OCI-LY7 (cell line): ENCODE measurements around the gene ABCF1. TPM values are rescaled to one million over a fixed set of nuclear protein-coding genes. Genes with fewer than 3 reads are reported as not detected.
A peak's percentile ranks its signal among the peaks of the same experiment; 100 is the strongest.

Experiments
- BruUV-seq: library from RNA; stranded (reverse); fragments of 400-500 nt; replicated peaks from 2 replicates; lab custom pipeline; 2021; lab: Mats Ljungman, UMichigan
- CTCF ChIA-PET: fragments of 300-600 bp; sonication (Branson Sonifier 250); formaldehyde crosslinking; loops from one replicate; lab custom pipeline; 2022; ENCODE audit warnings: antibody characterized with exemption; ENCODE audit not compliant: unreplicated experiment; lab: Charles Lee
- POLR2A ChIA-PET: fragments of 300-600 bp; sonication (Branson Sonifier 250); formaldehyde crosslinking; loops from one replicate; lab custom pipeline; 2022; ENCODE audit warnings: antibody characterized with exemption; lab: Charles Lee
- DNase-seq: peaks from one replicate; pipeline ENCODE4 v3.0.0-alpha.2; 2015; ENCODE audit warnings: low spot score
- H2AFZ ChIP-seq: fragments of 200-600 bp; sonication (generic), shearing (Covaris generic); 2 replicates; pipeline ENCODE4 v1.6.1; 2014; ENCODE audit warnings: mild to moderate bottlenecking, antibody characterized with exemption, low read length, moderate library complexity
- H3K27ac ChIP-seq: fragments of 200-600 bp; sonication (generic); 2 replicates; pipeline ENCODE4 v1.5.1; 2014; ENCODE audit warnings: mixed run types, low read depth, mild to moderate bottlenecking, moderate library complexity, low read length, inconsistent platforms; ENCODE audit not compliant: poor library complexity, severe bottlenecking
- H3K36me3 ChIP-seq: fragments of 200-600 bp; sonication (generic); 2 replicates; pipeline ENCODE4 v1.6.1; 2014; ENCODE audit warnings: mild to moderate bottlenecking, antibody characterized with exemption, low read length, moderate library complexity, mixed read lengths; ENCODE audit not compliant: insufficient read depth
- H3K4me1 ChIP-seq: fragments of 200-600 bp; sonication (generic); 2 replicates; pipeline ENCODE4 v1.5.1; 2014; ENCODE audit warnings: mild to moderate bottlenecking, low read length; ENCODE audit not compliant: insufficient read depth, poor library complexity, severe bottlenecking
- H3K4me2 ChIP-seq: fragments of 200-600 bp; sonication (generic); 2 replicates; pipeline ENCODE4 v1.6.1; 2014; ENCODE audit warnings: mild to moderate bottlenecking, low read length
- H3K4me3 ChIP-seq: fragments of 200-600 bp; sonication (generic); 2 replicates; pipeline ENCODE4 v1.5.1; 2014; ENCODE audit warnings: mild to moderate bottlenecking, low read depth, low read length; ENCODE audit not compliant: poor library complexity, severe bottlenecking
- H3K79me2 ChIP-seq: fragments of 200-600 bp; sonication (generic); 2 replicates; pipeline ENCODE4 v1.6.1; 2016; ENCODE audit warnings: low read depth, mild to moderate bottlenecking, low read length, moderate library complexity, mixed read lengths; ENCODE audit not compliant: insufficient read depth
- H3K9me2 ChIP-seq: fragments of 200-600 bp; sonication (generic); 2 replicates; pipeline ENCODE4 v1.6.1; 2016; ENCODE audit warnings: mild to moderate bottlenecking, low read length, mixed read lengths; ENCODE audit not compliant: insufficient read depth
- H3K9me3 ChIP-seq: fragments of 200-600 bp; sonication (generic); 2 replicates; pipeline ENCODE4 v1.6.1; 2014; ENCODE audit warnings: mild to moderate bottlenecking, mixed run types, low read length, mixed read lengths
- H4K20me1 ChIP-seq: fragments of 200-600 bp; sonication (generic); 2 replicates; pipeline ENCODE4 v1.6.1; 2014; ENCODE audit warnings: mild to moderate bottlenecking, antibody characterized with exemption, low read length, moderate library complexity, mixed read lengths; ENCODE audit not compliant: insufficient read depth
- EZH2phosphoT487 ChIP-seq: fragments of 200-600 bp; sonication (generic); IDR thresholded peaks from 2 replicates; pipeline ENCODE4 v1.6.1; 2018; ENCODE audit warnings: low read depth, borderline replicate concordance, mild to moderate bottlenecking, mixed run types, antibody characterized with exemption, low read length, moderate library complexity, mixed read lengths
- intact Hi-C: fragments of 100-400 bp; cut with micrococcal nuclease; formaldehyde crosslinking; loops from one replicate; pipeline ENCODE4 v1.10.0; 2022; ENCODE audit not compliant: unreplicated experiment
- total RNA-seq, 2 experiments: library from RNA; depleted of rRNA in 1 of 2; stranded (reverse); fragments of >200 nt in 1 of 2; shearing (Covaris generic) in 1 of 2; gene quantifications; 2 replicates each; pipeline ENCODE4 v1.2.3, GENCODE V29; 2014 to 2022
- TF ChIP-seq, protein P1 (sequence below): fragments of 200-600 bp; sonication (generic); conservative IDR thresholded peaks from 2 replicates; pipeline ENCODE4 v1.5.1; 2014; ENCODE audit warnings: mild to moderate bottlenecking, antibody characterized with exemption, low read length, moderate library complexity, mixed read lengths

ABCF1 gene
- total RNA-seq, 2 experiments from 2014 or later, result 53.0 to 86.7 TPM

DNA sequence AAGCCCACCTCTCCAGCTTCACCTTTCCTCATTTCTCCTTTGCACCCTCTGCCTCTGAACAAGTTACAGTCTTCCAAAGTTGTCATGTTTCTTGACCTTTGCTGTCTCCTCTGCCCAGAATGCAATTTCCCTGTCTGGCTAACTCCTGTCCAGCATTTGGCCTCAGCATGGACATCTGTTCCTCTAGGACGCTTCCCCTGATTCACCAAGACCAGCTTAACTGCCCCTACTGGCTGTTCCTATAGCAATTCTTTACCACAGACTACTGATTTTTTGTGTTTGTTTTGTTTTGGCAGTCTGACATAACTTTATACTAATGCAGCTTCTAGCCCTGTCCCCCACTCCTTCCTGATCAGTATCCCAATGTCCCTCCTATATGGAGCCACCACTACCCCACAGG is 28.3 kb upstream of the ABCF1 start:
- Histone ChIP-seq H3K4me3 (no peak overlapping the region), H2AFZ (no peak overlapping the region), H3K27ac (peak overlapping the region; percentile 20), H3K4me1 (peaks cover 15% of the 10 kb centered on the region), H3K79me2 (no peaks in the 10 kb centered on the region), H3K9me3 (no peaks in the 10 kb centered on the region), H3K36me3 (peaks cover 40% of the 10 kb centered on the region), H4K20me1 (no peaks in the 10 kb centered on the region), H3K9me2 (no peaks in the 10 kb centered on the region), H3K4me2 (peak overlapping the region; percentile 64; the same call in 1 of the 2 replicates)
- intact Hi-C loops, result loop anchor here (5.0 kb wide), 2 partner anchors 129 to 189 kb away; partner anchors contain the start of gene DHX16
- DNase-seq, result no peak
- POLR2A ChIA-PET, result no interaction called here
- BruUV-seq, result no TSS peak
- TF ChIP-seq, protein P1, sequence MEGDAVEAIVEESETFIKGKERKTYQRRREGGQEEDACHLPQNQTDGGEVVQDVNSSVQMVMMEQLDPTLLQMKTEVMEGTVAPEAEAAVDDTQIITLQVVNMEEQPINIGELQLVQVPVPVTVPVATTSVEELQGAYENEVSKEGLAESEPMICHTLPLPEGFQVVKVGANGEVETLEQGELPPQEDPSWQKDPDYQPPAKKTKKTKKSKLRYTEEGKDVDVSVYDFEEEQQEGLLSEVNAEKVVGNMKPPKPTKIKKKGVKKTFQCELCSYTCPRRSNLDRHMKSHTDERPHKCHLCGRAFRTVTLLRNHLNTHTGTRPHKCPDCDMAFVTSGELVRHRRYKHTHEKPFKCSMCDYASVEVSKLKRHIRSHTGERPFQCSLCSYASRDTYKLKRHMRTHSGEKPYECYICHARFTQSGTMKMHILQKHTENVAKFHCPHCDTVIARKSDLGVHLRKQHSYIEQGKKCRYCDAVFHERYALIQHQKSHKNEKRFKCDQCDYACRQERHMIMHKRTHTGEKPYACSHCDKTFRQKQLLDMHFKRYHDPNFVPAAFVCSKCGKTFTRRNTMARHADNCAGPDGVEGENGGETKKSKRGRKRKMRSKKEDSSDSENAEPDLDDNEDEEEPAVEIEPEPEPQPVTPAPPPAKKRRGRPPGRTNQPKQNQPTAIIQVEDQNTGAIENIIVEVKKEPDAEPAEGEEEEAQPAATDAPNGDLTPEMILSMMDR, result peak; percentile 16; the same call in 1 of the 2 replicates
- TF ChIP-seq EZH2phosphoT487, result no peak
- CTCF ChIA-PET, result interaction anchor here (1.6 kb wide), 1 partner anchor 61 kb away, joined by 7 read pairs; no protein-coding TSS in a partner anchor

DNA sequence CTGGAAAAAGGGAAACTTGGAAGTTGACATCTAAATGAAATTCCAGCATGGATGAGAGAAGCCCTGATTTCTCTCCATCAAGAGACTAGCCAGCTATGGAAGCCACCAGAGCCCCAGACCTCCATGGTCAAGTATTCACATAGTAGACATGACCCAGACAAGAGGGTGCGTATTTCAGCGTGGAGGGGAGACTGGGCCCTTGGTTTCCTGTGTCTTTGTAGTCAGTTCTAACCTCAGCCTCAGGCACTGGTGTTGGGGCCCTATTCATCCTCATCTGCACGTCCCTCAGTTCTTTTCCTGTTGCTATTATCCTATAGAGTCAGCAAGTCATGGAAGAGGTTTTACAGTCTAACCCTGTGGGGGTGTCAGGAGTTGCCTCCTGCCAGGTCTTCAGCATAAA is 27.4 kb upstream of the ABCF1 start:
- Histone ChIP-seq H3K79me2 (no peaks in the 10 kb centered on the region), H3K4me2 (no peak overlapping the region), H3K4me1 (peaks cover 15% of the 10 kb centered on the region), H4K20me1 (no peaks in the 10 kb centered on the region), H3K4me3 (no peak overlapping the region), H3K9me3 (no peaks in the 10 kb centered on the region), H3K36me3 (peaks cover 48% of the 10 kb centered on the region), H2AFZ (no peak overlapping the region), H3K9me2 (no peaks in the 10 kb centered on the region), H3K27ac (no peak overlapping the region)
- TF ChIP-seq, protein P1, result no peak
- no peak for TF ChIP-seq EZH2phosphoT487
- DNase-seq, result no peak
- POLR2A ChIA-PET, result no interaction called here
- CTCF ChIA-PET, result no interaction called here
- no TSS peak for BruUV-seq
- intact Hi-C loops, result loop anchor here (5.0 kb wide), 2 partner anchors 128 to 188 kb away; partner anchors contain the start of gene DHX16

DNA sequence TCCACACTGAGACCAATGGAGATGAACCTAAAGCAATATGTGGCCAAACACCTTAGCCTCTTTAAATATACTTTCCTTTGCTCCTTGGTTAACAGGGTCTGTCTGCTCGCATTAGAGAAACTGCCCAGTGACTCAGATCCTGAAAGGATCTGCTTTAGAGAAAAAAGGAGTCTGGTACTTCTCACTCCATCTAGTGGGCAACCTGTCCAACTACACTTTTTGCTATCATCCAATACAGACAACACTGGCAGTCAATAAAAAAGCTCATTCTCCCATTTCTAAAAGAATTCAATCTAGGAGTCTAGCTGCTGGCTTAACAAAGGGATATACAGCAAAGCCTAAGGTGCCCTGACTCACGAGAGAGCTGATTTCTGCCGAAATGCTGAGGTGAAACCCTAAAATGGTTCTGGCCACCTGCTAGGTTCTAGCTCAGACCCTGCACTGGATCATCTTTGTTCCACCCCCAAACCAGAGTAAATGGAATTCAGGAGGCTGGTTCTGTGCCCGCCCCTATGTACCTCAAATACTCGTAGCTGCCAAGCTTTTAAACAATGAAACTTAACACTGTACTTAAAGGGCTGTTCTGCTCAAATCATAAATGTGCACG is 26.5 kb upstream of the ABCF1 start:
- BruUV-seq, result TSS peak; percentile 38
- TF ChIP-seq, protein P1, result peak; percentile 89
- no peak for TF ChIP-seq EZH2phosphoT487
- peaks cover 15% of the 10 kb centered on the region for H3K4me1 ChIP-seq
- ChIA-PET CTCF (interaction anchor here (0.7 to 1.3 kb wide), 3 partner anchors 59 to 186 kb away, joined by 3 to 11 read pairs (median 3); no protein-coding TSS in a partner anchor), POLR2A (interaction anchor here (1.2 kb wide), 1 partner anchor 10 kb away, joined by 6 read pairs; no protein-coding TSS in a partner anchor)
- no peak overlapping the region for H3K4me3 ChIP-seq
- H3K79me2 ChIP-seq, result no peaks in the 10 kb centered on the region
- no peak overlapping the region for H3K27ac ChIP-seq
- peaks cover 57% of the 10 kb centered on the region for H3K36me3 ChIP-seq
- no peaks in the 10 kb centered on the region for H3K9me3 ChIP-seq
- no peaks in the 10 kb centered on the region for H3K9me2 ChIP-seq
- intact Hi-C loops, result loop anchor here (5.0 kb wide), 2 partner anchors 128 to 188 kb away; partner anchors contain the start of gene DHX16
- no peak overlapping the region for H2AFZ ChIP-seq
- no peaks in the 10 kb centered on the region for H4K20me1 ChIP-seq
- peak; percentile 67 for DNase-seq
- no peak overlapping the region for H3K4me2 ChIP-seq
